ACC112 (cell line): ENCODE measurements around the gene EFHC2.

Source experiments
- H2AFZ ChIP-seq: fragments of 200-600 bp; sonication (generic); one replicate; pipeline ENCODE4 v1.6.0; 2017; ENCODE audit warnings: antibody characterized with exemption, low read length; ENCODE audit not compliant: unreplicated experiment
- H3K27ac ChIP-seq: fragments of 200-600 bp; sonication (generic); 2 replicates; pipeline ENCODE4 v1.5.1; 2014; ENCODE audit warnings: low read depth, mild to moderate bottlenecking, antibody characterized with exemption, low read length, moderate library complexity
- H3K27me3 ChIP-seq: fragments of 200-600 bp; sonication (generic); 2 replicates; pipeline ENCODE4 v1.6.1; 2014; ENCODE audit warnings: mild to moderate bottlenecking, antibody characterized with exemption, low read length, moderate library complexity, mixed read lengths; ENCODE audit not compliant: insufficient read depth
- H3K36me3 ChIP-seq: fragments of 200-600 bp; sonication (generic); 2 replicates; pipeline ENCODE4 v1.6.1; 2016; ENCODE audit warnings: mild to moderate bottlenecking, antibody characterized with exemption, low read length, moderate library complexity, mixed read lengths; ENCODE audit not compliant: insufficient read depth
- H3K4me1 ChIP-seq: fragments of 200-600 bp; sonication (generic); one replicate; pipeline ENCODE4 v1.6.1; 2016; ENCODE audit warnings: low read length, mixed read lengths; ENCODE audit not compliant: insufficient read depth, unreplicated experiment, control insufficient read depth
- H3K4me3 ChIP-seq: fragments of 200-600 bp; sonication (generic); 2 replicates; pipeline ENCODE4 v1.5.1; 2014; ENCODE audit warnings: mild to moderate bottlenecking, low read depth, low read length
- H3K79me2 ChIP-seq: fragments of 200-600 bp; sonication (generic); one replicate; pipeline ENCODE4 v1.6.0; 2016; ENCODE audit warnings: low read length; ENCODE audit not compliant: control insufficient read depth, unreplicated experiment, insufficient read depth

The EFHC2 gene

DNA sequence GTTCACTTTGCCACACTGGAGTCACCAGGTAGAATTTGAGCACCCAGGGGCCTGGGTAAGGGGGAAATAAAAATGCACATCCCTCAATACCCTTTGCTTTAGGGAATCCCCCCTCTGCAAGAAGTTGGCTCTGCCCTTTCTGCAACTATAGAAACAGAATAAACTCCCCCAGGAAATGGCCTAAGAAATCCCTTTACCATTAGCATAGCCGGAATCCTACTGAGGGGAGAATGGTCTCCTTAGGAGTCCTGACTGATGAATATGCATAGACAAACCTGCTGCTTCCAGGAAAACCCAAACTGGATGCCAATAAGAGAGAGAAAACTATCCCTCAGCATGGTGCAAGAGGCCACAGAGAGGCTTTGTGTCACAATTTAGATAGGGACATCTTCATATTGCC lies 11.0 kb downstream of the EFHC2 start:
- Histone ChIP-seq H3K27ac (no peak overlapping the region), H3K36me3 (no peaks in the 10 kb centered on the region), H3K79me2 (no peaks in the 10 kb centered on the region), H3K4me3 (no peak overlapping the region), H3K4me1 (no peaks in the 10 kb centered on the region), H2AFZ (no peak overlapping the region), H3K27me3 (no peaks in the 10 kb centered on the region)

DNA sequence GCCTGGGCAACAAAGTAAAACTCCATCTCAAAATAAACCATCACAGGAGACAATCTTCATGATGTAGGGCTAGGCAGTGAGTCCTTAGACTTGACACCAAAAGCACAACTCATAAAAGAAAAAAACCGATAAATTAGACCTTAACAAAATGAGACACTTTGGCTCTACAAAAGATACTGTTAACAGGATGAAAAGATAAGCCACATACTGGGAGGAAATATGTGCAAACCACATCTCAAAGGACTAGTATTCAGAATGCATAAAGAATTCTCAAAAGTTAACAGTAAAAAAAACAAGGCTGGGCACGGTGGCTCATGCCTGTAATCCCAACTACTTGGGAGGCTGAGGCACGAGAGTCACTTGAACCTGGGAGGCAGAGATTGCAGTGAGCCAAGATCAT lies 13.2 kb downstream of the EFHC2 start:
- H3K27ac ChIP-seq: no peak overlapping the region
- no peaks in the 10 kb centered on the region for H3K36me3 ChIP-seq
- no peaks in the 10 kb centered on the region for H3K27me3 ChIP-seq
- H2AFZ ChIP-seq: no peak overlapping the region
- H3K4me1 ChIP-seq: no peaks in the 10 kb centered on the region
- no peaks in the 10 kb centered on the region for H3K79me2 ChIP-seq
- H3K4me3 ChIP-seq: no peak overlapping the region

DNA sequence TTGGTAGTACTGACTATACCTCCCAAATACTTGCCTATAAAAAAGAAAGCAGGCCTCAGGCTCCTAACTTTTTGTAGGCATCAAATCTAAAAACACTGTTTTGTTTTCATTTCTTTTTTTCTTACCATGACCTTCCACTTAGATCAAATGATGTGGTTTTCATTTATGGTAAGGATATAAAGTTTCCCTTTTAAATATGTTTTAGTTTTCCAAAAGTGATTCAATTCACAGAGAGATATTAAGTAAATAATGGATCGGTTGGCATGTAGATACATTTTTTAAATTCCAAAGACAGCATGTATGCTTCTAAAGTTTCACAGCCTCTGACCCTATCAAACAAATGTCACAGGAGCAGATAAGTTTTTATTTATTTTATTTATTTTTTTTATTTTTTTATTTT lies 23.9 kb downstream of the EFHC2 start:
- Histone ChIP-seq H3K36me3 (no peaks in the 10 kb centered on the region), H2AFZ (no peak overlapping the region), H3K27me3 (no peaks in the 10 kb centered on the region), H3K27ac (no peak overlapping the region), H3K4me3 (no peak overlapping the region), H3K79me2 (no peaks in the 10 kb centered on the region), H3K4me1 (peaks cover 1% of the 10 kb centered on the region)

DNA sequence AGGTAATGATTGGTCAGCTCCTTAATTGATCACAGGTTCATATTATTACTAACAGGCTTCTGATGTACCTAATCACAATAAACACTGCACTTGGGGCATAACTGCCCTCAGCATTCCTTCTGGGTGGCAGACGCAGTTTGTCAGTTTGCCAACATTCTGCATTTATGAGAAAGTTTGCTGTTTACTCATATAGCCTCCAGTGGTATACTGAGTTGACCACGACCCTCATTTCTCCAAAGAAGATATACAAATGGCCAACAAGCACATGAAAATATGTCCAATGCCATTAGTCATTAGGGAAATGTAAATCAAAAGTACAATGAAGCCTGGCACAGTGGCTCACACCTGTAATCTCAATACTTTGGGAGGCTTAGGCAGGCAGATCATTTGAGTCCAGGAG lies 26.3 kb downstream of the EFHC2 start:
- Histone ChIP-seq H3K27ac (no peak overlapping the region), H3K79me2 (no peaks in the 10 kb centered on the region), H3K36me3 (no peaks in the 10 kb centered on the region), H2AFZ (no peak overlapping the region), H3K4me1 (peaks cover 9% of the 10 kb centered on the region), H3K27me3 (no peaks in the 10 kb centered on the region), H3K4me3 (no peak overlapping the region)

DNA sequence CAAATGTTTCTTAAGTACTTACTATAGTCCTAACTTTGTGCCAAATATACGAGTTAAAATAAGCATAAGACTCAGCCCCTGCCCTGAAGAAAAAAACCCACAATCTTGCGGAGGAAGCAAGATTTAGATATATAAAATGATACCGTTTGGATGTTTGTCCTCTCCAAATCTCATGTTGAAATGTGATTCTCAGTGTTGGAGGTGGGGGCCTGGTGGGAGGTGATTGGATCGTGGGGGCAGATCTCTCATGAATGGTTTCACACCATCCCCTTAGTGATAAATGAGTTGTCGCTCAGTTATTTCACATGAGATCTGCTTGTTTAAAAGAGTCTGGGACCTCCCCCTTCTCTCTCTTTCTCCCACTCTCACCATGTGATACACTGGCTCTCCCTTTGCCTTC lies 28.7 kb downstream of the EFHC2 start:
- Histone ChIP-seq H2AFZ (no peak overlapping the region), H3K79me2 (no peaks in the 10 kb centered on the region), H3K4me1 (peaks cover 9% of the 10 kb centered on the region), H3K27ac (no peak overlapping the region), H3K36me3 (no peaks in the 10 kb centered on the region), H3K27me3 (no peaks in the 10 kb centered on the region), H3K4me3 (no peak overlapping the region)

DNA sequence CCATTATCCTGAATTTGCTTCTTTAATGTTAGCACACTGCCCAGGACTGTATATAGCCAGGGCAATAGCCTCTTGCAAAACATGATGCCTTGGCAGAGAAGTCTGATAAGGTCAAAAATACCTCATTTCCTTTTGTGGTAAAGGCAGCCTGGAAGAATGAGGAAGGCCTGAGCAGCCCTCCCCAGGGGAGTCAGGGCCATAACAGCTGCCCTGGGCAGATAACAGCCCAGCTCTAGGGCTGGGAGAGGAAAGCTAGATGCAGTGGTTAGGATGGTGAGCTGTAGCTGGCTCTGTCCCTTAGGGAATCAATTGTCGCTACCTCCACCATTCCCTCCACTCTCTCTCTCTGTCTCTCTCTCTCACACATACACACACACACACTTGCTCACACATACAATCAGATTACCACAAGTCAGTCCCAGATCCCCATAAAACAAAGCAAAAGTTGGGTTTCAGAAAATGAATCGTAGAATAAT lies 29.2 kb downstream of the EFHC2 start:
- Histone ChIP-seq H3K4me3 (no peak overlapping the region), H3K4me1 (peaks cover 9% of the 10 kb centered on the region)

DNA sequence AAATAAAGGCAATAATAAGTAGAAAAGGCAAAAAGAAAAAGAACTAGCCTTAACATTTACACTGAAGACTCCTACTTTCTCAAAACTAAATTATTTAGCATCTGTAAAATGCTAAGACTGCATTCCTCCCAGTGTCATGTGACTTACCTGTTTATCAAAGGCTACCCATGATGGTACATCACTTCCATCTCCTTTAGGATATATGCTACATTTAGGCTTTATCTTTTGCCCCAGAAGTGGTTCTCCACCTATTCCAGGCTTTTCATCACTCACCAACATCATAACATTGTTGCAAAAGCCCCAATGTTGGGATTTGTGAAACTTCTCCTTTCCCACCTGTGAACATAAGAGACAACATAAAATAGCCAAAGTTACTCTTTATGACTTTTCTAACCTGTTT lies 31.1 kb downstream of the EFHC2 start:
- Histone ChIP-seq H2AFZ (no peak overlapping the region), H3K27me3 (no peaks in the 10 kb centered on the region), H3K27ac (no peak overlapping the region), H3K36me3 (no peaks in the 10 kb centered on the region), H3K4me3 (no peak overlapping the region), H3K4me1 (peaks cover 9% of the 10 kb centered on the region), H3K79me2 (no peaks in the 10 kb centered on the region)

More for the DNA sequence above, 29.2 kb downstream of the EFHC2 start:
- H3K36me3 ChIP-seq: no peaks in the 10 kb centered on the region
- H2AFZ ChIP-seq: no peak overlapping the region
- no peaks in the 10 kb centered on the region for H3K79me2 ChIP-seq
- no peaks in the 10 kb centered on the region for H3K27me3 ChIP-seq
- H3K27ac ChIP-seq: peak overlapping the region; percentile 29; the same call in 1 of the 2 replicates

DNA sequence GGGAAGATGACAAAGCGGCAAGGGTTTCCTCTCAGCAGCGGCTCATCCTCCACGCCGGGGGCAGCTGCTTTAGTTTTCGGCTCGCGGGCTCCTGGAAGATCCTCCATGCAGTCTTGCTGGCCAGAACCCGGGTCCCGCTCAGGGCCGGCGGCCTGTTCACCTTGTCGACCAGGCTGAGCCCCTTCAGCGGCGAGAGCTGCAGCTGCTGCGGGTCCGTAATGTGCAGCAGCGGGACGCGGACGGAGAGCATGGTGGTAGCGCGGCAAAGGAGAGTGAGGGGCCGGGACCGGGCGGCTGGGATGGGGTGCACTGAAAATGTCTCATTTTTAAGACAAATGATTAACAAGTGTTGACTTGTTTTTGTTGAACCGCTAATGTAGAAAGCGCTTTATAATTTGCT lies 33.2 kb downstream of the EFHC2 start:
- H3K27me3 ChIP-seq: no peaks in the 10 kb centered on the region
- no peaks in the 10 kb centered on the region for H3K36me3 ChIP-seq
- no peak overlapping the region for H2AFZ ChIP-seq
- H3K4me1 ChIP-seq: peaks cover 9% of the 10 kb centered on the region
- no peak overlapping the region for H3K4me3 ChIP-seq
- H3K27ac ChIP-seq: no peak overlapping the region
- no peaks in the 10 kb centered on the region for H3K79me2 ChIP-seq

DNA sequence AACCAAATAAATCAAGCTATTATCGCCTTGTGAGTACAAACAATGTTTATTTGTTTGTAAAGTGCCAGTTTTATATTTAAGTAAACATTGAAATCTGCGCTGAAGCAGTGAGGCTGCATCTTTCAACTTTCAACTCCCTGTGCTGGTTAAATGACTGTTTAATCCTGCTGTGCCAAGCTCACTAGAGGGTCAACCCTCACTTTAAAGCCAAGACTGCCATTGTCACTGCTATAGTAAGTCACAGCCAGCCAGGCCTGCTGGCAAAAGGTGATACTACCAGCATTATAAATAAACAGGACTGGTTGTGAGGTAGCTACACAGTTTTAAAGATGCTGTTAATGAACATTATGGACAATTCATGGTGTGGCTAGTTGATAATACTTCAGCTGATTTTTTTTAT lies 34.6 kb downstream of the EFHC2 start:
- Histone ChIP-seq H3K4me3 (no peak overlapping the region), H2AFZ (no peak overlapping the region), H3K4me1 (peaks cover 1% of the 10 kb centered on the region), H3K27me3 (no peaks in the 10 kb centered on the region), H3K27ac (no peak overlapping the region), H3K36me3 (no peaks in the 10 kb centered on the region), H3K79me2 (no peaks in the 10 kb centered on the region)

DNA sequence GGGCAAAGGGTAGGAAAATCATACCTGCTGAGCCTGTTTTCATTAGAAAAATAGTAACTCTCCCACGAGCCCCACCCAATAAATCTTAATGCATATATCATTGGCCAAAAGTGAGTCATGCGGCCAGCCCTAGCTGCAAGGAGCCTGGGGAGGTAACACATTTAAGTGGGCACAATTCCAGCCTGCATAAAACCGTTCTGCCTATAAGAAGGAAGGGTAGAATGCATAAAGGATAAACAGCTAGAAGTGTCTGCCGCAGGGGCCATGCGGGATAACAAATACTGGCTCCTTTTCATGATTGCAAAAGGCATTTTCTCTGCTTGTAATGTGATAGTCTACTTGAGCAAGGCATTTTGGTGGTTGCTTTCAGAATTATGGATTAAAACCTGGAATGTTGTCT lies 37.1 kb downstream of the EFHC2 start:
- H3K79me2 ChIP-seq: no peaks in the 10 kb centered on the region
- H3K4me1 ChIP-seq: no peaks in the 10 kb centered on the region
- H3K36me3 ChIP-seq: no peaks in the 10 kb centered on the region
- no peak overlapping the region for H3K4me3 ChIP-seq
- no peaks in the 10 kb centered on the region for H3K27me3 ChIP-seq
- no peak overlapping the region for H2AFZ ChIP-seq
- no peak overlapping the region for H3K27ac ChIP-seq

DNA sequence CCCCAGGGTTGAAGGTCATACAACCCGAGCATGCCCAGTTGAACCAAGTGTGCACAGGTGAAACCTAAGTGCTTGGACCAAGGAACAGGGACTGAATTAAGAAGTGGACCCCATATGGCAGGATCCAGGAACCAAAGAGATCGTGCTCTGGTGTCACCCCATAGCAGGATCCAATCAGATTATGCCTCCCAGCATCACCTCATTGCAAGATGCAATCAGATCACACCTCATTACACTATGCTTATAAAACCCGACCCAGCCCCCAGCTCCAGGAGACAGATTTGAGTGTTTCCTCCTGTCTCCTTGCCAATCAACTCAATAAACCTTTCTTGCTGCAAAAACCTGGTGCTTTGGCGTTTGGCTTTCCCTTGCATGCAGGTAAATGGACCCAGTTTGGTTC lies 37.6 kb downstream of the EFHC2 start:
- Histone ChIP-seq H2AFZ (no peak overlapping the region), H3K4me1 (no peaks in the 10 kb centered on the region), H3K4me3 (no peak overlapping the region), H3K79me2 (no peaks in the 10 kb centered on the region), H3K36me3 (no peaks in the 10 kb centered on the region), H3K27me3 (no peaks in the 10 kb centered on the region), H3K27ac (no peak overlapping the region)
